ENCODE measurements around the gene ATP2B2. TPM values are rescaled to one million over a fixed set of nuclear protein-coding genes. Genes with fewer than 3 reads are reported as not detected.

Gene ATP2B2
- total RNA-seq, 1 experiment from 2014 or later = not detected

GRCh38 chr3:10378246-10378645 lies 127.1 kb downstream of the ATP2B2 start:
- no peak overlapping the region for H3K27ac Mint-ChIP-seq (ENCODE audit: low read depth, unreplicated experiment)
- H3K36me3 Mint-ChIP-seq (ENCODE audit: insufficient read depth, unreplicated experiment) = no peaks in the 10 kb centered on the region
- H3K4me1 Mint-ChIP-seq (ENCODE audit: insufficient read depth, unreplicated experiment) = no peaks in the 10 kb centered on the region
- BruUV-seq (replicated peaks) = no TSS peak
- POLR2A ChIA-PET = no interaction called here
- H3K27me3 Mint-ChIP-seq (ENCODE audit: insufficient read depth, unreplicated experiment) = peaks cover 18% of the 10 kb centered on the region
- H3K9me3 Mint-ChIP-seq (ENCODE audit: unreplicated experiment) = no peaks in the 10 kb centered on the region
- no peak for DNase-seq (ENCODE audit: unreplicated experiment)
- intact Hi-C loops (cut with micrococcal nuclease) = no loop called here
- CTCF ChIA-PET = no interaction called here
- H3K4me3 Mint-ChIP-seq (ENCODE audit: unreplicated experiment) = no peak overlapping the region
- TF ChIP-seq CTCF (IDR thresholded peaks at IDR 0.05; ENCODE audit: unreplicated experiment) = no peak

GRCh38 chr3:10377148-10377725 lies 128.1 kb downstream of the ATP2B2 start:
- no peak for TF ChIP-seq CTCF (IDR thresholded peaks at IDR 0.05; ENCODE audit: unreplicated experiment)
- Mint-ChIP-seq H3K36me3 (ENCODE audit: insufficient read depth, unreplicated experiment) (no peaks in the 10 kb centered on the region), H3K27ac (ENCODE audit: low read depth, unreplicated experiment) (no peak overlapping the region), H3K9me3 (ENCODE audit: unreplicated experiment) (no peaks in the 10 kb centered on the region), H3K27me3 (ENCODE audit: insufficient read depth, unreplicated experiment) (peaks cover 16% of the 10 kb centered on the region), H3K4me3 (ENCODE audit: unreplicated experiment) (no peak overlapping the region), H3K4me1 (ENCODE audit: insufficient read depth, unreplicated experiment) (no peaks in the 10 kb centered on the region)
- POLR2A ChIA-PET = no interaction called here
- intact Hi-C loops (cut with micrococcal nuclease) = no loop called here
- BruUV-seq (replicated peaks) = no TSS peak
- CTCF ChIA-PET = interaction anchor here (0.5 kb wide), 1 partner anchor 16 kb away, joined by 3 read pairs; no protein-coding TSS in a partner anchor
- DNase-seq (ENCODE audit: unreplicated experiment) = no peak

- TF ChIP-seq CTCF (IDR thresholded peaks at IDR 0.05; ENCODE audit: unreplicated experiment) = no peak
- intact Hi-C loops (cut with micrococcal nuclease) = no loop called here
- ChIA-PET POLR2A (no interaction called here), CTCF (interaction anchor here (0.6 kb wide), 1 partner anchor 20 kb away, joined by 3 read pairs; no protein-coding TSS in a partner anchor)
- Mint-ChIP-seq H3K27me3 (ENCODE audit: insufficient read depth, unreplicated experiment) (peaks cover 16% of the 10 kb centered on the region), H3K4me3 (ENCODE audit: unreplicated experiment) (no peak overlapping the region), H3K4me1 (ENCODE audit: insufficient read depth, unreplicated experiment) (no peaks in the 10 kb centered on the region), H3K27ac (ENCODE audit: low read depth, unreplicated experiment) (no peak overlapping the region), H3K36me3 (ENCODE audit: insufficient read depth, unreplicated experiment) (no peaks in the 10 kb centered on the region), H3K9me3 (ENCODE audit: unreplicated experiment) (no peaks in the 10 kb centered on the region)
- no TSS peak for BruUV-seq (replicated peaks)
- no peak for DNase-seq (ENCODE audit: unreplicated experiment)
Measured at GRCh38 chr3:10376353-10376752, 129.0 kb downstream of the ATP2B2 start.

- Mint-ChIP-seq H3K27ac (ENCODE audit: low read depth, unreplicated experiment) (no peak overlapping the region), H3K27me3 (ENCODE audit: insufficient read depth, unreplicated experiment) (peaks cover 16% of the 10 kb centered on the region), H3K4me1 (ENCODE audit: insufficient read depth, unreplicated experiment) (peaks cover 2% of the 10 kb centered on the region), H3K9me3 (ENCODE audit: unreplicated experiment) (no peaks in the 10 kb centered on the region), H3K36me3 (ENCODE audit: insufficient read depth, unreplicated experiment) (no peaks in the 10 kb centered on the region), H3K4me3 (ENCODE audit: unreplicated experiment) (no peak overlapping the region)
- no peak for TF ChIP-seq CTCF (IDR thresholded peaks at IDR 0.05; ENCODE audit: unreplicated experiment)
- intact Hi-C loops (cut with micrococcal nuclease) = no loop called here
- DNase-seq (ENCODE audit: unreplicated experiment) = no peak
- BruUV-seq (replicated peaks) = no TSS peak
- ChIA-PET POLR2A (no interaction called here), CTCF (interaction anchor here (0.6 kb wide), 1 partner anchor 21 kb away, joined by 3 read pairs; no protein-coding TSS in a partner anchor)
Measured at GRCh38 chr3:10375296-10376053, 129.9 kb downstream of the ATP2B2 start.
